ENCODE results near the gene MLX. TPM values are rescaled to one million over a fixed set of nuclear protein-coding genes. Genes with fewer than 3 reads are reported as not detected.
A peak's percentile ranks its signal among the peaks of the same experiment; 100 is the strongest.

The MLX gene
- total and polyA plus RNA-seq, 10 of the 15 experiments (the other 5 are each of a cell fraction or from before 2014, with no cell fraction given) = 34.4 to 65.0 (median 44.4) TPM

DNA sequence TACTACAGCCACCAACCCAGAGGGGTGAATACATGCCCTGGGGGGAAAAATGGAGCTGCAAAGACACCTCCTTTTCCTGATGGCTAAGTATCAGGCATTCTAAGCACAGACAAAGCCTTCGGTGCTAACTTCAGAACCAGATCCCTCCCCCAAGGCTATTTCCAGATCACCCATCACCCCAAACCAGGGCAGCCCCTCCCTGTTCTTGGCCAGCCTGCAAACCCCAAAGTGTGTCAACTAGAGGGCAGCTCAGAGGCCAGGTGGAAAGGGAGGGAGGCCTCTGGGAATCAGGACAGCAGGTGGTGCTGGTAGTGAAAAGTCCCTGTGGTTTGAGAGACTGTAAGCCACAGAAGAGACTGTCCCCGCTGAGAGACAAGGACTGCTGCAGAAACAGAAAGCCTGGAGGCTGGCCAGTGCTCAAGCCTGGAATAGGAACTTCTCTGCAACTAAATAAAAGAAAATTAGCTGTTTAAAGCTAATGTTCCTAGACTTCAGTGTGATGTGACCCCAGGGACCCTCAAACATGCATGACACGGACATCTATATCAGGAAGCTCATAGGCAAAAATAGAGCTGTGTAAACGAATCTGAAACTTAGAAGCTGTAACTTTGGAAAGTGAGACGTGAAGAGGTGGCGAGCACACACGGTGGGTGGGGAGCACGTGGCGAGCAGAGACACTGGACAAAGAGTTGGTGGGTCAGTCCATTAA, 51.7 kb downstream of the MLX start (continued):
- TF ChIP-seq SIN3A (IDR thresholded peaks at IDR 0.05; ENCODE audit: low read depth, low read length) = 0 out of 2 replicates have a peak, but pooled peaks have one; percentile 73
- TF ChIP-seq CBX3 (IDR thresholded peaks at IDR 0.05; ENCODE audit: borderline replicate concordance, low read depth) = no peak
- 0 out of 2 replicates have a peak, but pooled peaks have one; percentile 45 for TF ChIP-seq JUNB (IDR thresholded peaks at IDR 0.05)
- peak; percentile 90; the same call in 1 of the 2 replicates for TF ChIP-seq MAX (IDR thresholded peaks at IDR 0.05; ENCODE audit: low read depth, low read length)
- TF ChIP-seq CBFB (IDR thresholded peaks at IDR 0.05; ENCODE audit: low read depth) = peak; percentile 83
- TF ChIP-seq CBX5 (IDR thresholded peaks at IDR 0.05; ENCODE audit: low read depth) = 0 out of 2 replicates have a peak, but pooled peaks have one; percentile 12
- TF ChIP-seq ATF7 (IDR thresholded peaks at IDR 0.05; ENCODE audit: low read depth) = peak; percentile 66; the same call in 1 of the 2 replicates
- TF ChIP-seq ZBTB40 (IDR thresholded peaks at IDR 0.05; ENCODE audit: borderline replicate concordance) = no peak
- TF ChIP-seq SMAD1 (IDR thresholded peaks at IDR 0.05; ENCODE audit: low read depth, partially characterized antibody) = no peak
- peak; percentile 98 for TF ChIP-seq EED (IDR thresholded peaks at IDR 0.05; ENCODE audit: low read depth)
- TF ChIP-seq, protein P1, sequence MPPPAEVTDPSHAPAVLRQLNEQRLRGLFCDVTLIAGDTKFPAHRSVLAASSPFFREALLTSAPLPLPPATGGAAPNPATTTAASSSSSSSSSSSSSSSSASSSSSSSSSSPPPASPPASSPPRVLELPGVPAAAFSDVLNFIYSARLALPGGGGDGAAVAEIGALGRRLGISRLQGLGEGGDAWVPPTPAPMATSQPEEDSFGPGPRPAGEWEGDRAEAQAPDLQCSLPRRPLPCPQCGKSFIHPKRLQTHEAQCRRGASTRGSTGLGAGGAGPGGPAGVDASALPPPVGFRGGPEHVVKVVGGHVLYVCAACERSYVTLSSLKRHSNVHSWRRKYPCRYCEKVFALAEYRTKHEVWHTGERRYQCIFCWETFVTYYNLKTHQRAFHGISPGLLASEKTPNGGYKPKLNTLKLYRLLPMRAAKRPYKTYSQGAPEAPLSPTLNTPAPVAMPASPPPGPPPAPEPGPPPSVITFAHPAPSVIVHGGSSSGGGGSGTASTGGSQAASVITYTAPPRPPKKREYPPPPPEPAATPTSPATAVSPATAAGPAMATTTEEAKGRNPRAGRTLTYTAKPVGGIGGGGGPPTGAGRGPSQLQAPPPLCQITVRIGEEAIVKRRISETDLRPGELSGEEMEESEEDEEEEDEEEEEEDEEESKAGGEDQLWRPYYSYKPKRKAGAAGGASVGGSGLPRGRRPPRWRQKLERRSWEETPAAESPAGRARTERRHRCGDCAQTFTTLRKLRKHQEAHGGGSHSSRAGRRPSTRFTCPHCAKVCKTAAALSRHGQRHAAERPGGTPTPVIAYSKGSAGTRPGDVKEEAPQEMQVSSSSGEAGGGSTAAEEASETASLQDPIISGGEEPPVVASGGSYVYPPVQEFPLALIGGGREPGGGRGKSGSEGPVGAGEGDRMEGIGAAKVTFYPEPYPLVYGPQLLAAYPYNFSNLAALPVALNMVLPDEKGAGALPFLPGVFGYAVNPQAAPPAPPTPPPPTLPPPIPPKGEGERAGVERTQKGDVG (CRISPR knock-in tag; IDR thresholded peaks at IDR 0.05) = no peak
- TF ChIP-seq CREM (IDR thresholded peaks at IDR 0.05; ENCODE audit: low read depth) = peak; percentile 61
- TF ChIP-seq ESRRA (IDR thresholded peaks at IDR 0.05; ENCODE audit: low read length) = no peak
- peak; percentile 81 for TF ChIP-seq FOXM1 (IDR thresholded peaks at IDR 0.05; ENCODE audit: low read depth, low read length)
- TF ChIP-seq CEBPB (IDR thresholded peaks at IDR 0.05; ENCODE audit: borderline replicate concordance in 1 of 2, low read depth in 2 of 2, low read length in 2 of 2) = no peak
- TF ChIP-seq ZNF217 (IDR thresholded peaks at IDR 0.05) = 0 out of 2 replicates have a peak, but pooled peaks have one; percentile 25
- TF ChIP-seq ZBED1 (IDR thresholded peaks at IDR 0.05; ENCODE audit: borderline replicate concordance) = peak; percentile 77
- TF ChIP-seq, protein P2, sequence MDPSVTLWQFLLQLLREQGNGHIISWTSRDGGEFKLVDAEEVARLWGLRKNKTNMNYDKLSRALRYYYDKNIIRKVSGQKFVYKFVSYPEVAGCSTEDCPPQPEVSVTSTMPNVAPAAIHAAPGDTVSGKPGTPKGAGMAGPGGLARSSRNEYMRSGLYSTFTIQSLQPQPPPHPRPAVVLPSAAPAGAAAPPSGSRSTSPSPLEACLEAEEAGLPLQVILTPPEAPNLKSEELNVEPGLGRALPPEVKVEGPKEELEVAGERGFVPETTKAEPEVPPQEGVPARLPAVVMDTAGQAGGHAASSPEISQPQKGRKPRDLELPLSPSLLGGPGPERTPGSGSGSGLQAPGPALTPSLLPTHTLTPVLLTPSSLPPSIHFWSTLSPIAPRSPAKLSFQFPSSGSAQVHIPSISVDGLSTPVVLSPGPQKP (IDR thresholded peaks at IDR 0.05; ENCODE audit: low read depth, low read length) = no peak
- no peak for TF ChIP-seq HSF1 (IDR thresholded peaks at IDR 0.05; ENCODE audit: low read depth, low read length)
- peak; percentile 76 for TF ChIP-seq PML (IDR thresholded peaks at IDR 0.05; ENCODE audit: low read length)
